Embryonic facial prominence (tissue), 1 donor: ENCODE measurements around the gene TNIK.
"Not testable (repeated sequence)": the region's sequence is repeated elsewhere in the genome, so short reads cannot be mapped to it uniquely, and the experiment has no call there.

Source experiments
- DNase-seq: peaks from one replicate; pipeline ENCODE4 v3.0.0-alpha.2; 2016; ENCODE audit errors: extremely low spot score

The TNIK gene

DNA sequence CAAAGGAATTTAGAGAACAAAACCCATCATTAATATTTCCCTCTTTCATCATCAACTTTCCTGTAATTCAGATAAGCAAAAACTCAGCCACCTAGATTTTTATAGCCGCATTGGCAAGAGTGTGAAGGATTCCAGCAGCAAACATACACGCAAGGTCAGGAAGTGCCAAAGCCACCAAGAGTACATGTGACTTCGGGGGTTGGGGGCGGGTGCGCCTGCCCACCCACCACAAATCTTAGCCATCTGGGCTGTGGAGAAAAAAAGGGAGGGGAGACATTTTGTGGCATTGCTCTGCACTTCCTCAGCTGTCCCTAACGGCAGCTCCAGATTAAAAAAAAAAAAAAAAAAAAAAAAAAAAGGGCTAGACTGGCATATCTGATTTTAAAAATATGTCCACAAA, 148.4 kb downstream of the TNIK start:
- DNase-seq, result no peak

DNA sequence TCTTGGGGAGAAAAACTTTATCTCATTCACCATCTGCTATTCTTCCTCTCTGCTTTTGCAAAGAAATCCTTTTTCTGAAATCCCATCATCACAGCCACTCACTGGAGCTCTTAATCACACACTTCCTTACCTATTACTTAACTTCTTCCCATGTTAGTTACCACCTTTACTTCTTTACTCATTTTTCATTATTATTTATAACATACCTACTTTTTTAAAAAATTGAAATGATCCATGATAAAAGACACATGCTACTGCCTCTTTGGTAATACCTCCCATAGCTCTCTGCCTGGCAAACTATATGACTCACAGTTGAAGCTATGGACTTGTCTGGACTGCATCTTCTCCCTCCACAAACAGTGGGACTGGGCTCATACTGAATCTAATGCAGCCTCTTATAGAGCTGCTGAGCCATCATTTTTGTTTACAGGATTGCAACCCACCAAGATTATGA, 150.3 kb downstream of the TNIK start:
- no peak for DNase-seq

DNA sequence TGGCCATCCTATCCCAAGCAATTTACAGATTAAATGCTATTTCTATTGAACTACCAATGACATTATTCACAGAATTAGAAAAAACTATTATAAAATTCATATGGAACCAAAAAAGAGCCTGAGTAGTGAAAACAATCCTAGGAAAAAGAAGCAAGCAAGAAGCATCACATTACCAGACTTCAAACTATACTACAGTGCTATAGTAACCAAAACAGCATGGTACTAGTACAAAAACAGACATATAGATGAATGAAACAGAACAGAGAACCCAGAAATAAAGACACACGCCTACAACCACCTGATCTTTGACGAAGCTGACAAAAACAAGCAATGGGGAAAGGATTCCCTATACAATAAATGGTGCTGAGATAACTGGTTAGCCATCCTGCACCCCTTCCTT, 152.2 kb downstream of the TNIK start:
- no peak for DNase-seq

DNA sequence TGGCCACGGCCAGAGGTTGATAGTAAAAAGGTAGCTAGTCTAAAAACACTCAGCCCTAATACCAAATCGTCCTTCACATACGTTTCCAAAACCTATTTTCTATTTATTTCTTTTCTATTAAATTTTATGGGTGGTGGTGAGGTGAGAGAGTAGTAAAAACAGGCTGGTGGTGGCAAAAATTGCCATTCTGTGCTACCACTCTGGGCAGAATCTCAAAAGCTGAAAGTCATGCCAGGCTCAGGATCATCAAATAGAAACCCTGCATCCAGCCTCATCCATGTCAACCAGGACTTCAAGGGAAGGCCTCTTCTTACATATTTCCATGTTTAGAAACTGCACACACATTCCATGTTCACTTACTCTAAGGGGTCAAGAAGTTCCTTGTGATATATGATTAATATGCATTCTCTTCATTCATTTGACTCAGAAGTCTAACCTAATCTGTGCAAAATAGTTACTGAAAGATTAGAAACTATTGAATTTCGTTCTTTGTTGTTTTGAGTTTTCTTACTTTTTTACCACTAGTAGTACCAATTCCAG, 153.1 kb downstream of the TNIK start:
- DNase-seq, result no peak

DNA sequence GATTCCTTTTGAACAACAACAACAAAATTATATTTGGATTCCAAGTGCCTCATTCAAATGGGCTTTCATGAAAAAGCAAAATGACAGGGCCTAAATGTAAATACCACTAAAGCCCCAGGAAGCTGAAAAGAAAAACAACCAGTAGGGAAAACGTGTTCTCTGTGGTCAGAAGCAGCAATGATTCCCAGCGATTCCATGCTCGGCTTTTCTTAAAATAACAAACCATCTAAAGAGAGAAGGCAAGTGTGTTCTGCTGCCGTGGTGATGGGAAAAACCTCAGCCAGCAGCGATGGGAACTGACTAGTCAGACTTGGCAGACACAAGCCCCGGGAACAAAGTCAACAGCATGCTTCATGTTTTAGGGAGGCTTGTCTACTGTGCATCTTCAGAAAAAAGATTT, 153.6 kb downstream of the TNIK start:
- no peak for DNase-seq

DNA sequence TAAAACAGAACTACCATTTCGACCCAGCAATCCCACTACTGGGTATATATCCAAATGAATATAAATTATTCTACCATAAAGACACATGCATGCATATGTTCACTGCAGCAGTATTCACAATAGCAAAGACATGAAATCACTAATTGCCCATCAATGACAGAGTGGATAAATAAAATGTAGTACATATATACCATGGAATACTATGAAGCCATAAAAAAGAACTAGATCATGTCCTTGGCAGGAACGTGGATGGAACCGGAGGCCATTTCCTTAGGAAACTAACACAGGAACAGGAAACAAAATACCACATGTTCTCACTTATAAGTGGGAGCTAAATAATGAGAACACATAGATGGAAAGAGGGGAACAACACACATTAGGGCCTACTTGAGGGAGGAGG, 154.4 kb downstream of the TNIK start:
- DNase-seq, result not testable (repeated sequence)

DNA sequence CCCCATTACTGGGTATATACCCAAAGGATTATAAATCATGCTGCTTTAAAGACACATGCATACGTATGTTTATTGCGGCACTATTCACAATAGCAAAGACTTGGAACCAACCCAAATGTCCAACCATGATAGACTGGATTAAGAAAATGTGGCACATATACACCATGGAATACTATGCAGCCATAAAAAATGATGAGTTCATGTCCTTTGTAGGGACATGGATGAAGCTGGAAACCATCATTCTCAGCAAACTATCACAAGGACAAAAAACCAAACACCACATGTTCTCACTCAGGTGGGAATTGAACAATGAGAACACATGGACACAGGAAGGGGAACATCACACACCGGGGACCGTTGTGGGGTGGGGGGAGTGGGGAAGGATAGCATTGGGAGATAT, 155.7 kb downstream of the TNIK start:
- not testable (repeated sequence) for DNase-seq

DNA sequence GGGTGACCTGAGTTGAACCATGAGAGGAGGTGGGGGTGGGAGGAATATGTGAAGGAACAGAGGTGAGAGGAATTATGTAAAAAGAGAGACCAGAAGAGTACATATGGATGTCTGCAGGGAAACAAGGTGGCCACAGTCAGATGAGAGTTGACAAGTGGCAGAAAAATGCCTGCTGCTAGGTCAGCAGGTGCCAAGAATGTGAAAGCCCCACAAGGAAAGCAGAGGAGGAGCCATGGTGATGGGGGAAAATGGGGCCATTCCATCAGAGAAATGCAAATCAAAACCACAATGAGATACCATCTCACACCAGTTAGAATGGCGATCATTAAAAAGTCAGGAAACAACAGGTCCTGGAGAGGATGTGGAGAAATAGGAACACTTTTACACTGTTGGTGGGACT, 156.2 kb downstream of the TNIK start:
- not testable (repeated sequence) for DNase-seq

DNA sequence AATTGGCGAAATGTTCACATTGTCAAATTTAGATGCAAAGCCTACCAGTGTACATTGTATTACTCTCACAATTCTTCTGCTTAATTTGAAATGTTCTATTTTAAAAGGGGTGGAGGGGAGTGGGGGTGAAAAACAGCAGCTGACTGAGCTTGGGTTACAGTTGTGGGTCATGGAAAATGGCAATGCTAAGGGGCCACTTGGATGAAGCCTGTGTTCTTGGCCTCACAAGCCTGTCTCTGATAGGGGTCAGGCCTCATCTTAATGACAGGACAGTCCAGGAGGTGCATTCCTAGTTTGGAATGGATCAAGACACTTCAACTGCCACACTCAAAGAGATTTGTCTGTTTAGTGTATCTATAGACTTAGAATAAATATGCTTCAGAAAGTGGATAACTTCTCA, 158.2 kb downstream of the TNIK start:
- DNase-seq, result no peak

DNA sequence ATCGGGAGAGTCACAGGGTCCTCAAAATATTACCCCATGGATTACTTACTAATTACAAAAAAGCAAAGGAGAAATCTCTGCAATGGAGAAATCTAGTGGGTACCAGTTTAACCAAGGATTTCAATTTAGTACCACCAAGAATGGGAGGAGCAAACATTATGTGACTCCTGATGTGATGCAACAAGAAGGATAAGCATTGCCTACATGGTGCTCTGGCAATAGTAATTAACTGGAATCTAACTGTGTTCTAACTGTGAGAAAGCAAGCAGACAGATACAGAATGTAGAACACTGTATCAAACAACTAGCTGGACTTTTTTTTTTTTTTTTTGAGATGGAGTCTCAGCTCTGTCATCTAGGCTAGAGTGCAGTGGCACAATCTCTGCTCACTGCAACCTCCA, 159.2 kb downstream of the TNIK start:
- DNase-seq, result no peak

DNA sequence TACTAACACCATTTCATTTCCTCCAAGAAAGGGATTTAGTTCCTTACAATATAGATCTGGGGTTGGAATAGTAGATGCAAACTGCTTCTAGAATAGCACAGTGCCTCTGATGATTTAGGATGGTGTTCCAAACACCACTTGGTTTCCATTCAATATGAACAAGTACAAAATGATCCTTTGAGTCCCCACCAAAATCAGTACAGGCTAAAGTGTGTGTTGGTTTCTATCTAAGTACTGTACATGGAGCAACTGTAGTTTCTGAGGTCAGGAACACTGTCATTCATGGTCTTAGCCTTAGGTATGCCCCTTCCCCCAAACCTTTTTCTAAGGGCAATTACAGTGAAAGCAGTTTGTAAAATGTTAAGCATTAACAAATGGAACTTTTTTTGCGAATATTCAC, 162.3 kb downstream of the TNIK start:
- DNase-seq, result no peak

DNA sequence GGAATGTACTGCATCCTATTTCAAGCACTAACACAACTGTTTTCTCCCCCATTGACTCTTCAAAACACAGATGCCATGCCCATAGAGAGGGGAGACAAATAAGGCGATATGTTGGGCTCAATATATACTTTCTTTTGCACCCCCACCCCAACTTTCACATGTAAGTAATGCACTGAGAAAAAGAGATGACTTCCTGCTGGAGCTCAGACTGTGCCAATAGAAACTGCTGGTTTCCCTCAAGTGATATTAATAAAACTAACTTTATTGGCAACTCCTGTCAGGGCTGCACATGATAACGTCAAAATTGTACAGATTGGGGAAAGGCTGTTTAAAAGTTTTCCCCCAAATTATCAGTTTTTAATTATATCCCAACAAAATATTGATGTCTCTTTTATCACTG, 163.0 kb downstream of the TNIK start:
- no peak for DNase-seq

DNA sequence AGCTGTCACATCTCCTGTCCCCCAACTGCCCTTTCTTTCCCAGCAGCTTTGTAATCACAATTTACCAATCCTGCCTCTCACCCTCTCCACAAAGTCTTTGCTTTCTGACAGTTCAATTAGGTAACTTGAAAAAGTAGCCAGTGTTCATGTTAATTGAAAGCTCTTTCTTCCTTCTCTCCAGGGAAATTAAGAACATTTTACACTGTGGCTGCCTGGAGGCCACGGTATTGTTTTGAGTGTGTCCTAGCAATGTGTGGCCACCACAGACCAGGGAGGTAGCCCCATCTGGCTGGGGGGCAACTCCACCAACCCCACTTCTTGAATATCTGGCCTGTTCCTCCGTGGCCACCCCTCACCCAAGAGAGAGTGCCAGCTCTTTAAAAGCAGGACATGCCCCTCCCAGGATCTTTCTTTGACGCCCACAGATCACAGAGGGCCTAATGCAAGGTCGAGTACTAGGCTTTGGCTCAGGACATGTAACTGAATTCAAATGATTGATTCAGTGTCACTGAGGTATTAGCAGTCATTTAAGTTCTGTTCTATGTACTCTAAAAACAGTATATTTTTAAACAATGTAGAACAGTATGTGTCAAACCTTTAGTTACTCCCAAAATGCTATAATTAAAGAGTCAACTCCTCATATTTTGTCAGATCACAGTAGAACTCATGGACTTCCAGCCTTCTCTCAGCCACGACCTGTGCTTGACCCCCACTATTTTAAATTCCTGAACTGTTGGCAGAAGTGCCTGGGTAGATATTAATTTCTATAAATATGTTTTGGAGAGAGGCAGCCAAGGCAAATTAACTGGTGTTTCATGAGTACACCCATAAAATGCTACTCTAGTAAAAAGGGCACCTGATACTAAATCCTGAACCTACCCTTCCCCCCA, 164.5 kb downstream of the TNIK start:
- DNase-seq, result no peak

DNA sequence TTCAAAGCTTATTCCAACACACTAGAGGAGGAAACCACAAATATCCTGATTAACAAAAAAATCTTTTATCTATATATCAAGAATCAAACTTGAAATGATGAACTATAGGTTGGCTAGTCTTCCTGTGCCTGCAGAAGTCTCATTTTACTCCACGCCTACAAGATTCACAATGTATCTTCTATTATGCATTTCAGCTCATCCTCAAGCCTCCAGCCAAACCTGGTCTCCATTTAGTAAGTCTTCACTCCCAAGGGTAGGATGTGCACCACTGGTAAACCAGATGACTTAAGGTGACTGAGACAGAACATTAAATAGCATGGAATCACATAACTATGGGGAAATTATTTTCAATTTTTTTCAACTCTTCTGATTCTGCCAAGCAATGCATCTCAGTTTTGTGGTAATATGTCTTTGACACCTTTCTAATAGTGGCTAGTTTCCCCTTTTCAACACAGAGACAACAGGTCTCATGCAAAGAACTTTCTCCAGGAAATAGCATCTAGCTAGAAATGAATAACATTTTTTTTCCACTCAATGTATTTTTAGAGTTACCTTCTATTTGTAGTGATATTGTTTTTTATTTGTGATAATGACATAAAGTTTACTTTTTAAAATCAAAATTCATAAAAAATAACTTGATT, 166.9 kb downstream of the TNIK start:
- DNase-seq, result no peak

DNA sequence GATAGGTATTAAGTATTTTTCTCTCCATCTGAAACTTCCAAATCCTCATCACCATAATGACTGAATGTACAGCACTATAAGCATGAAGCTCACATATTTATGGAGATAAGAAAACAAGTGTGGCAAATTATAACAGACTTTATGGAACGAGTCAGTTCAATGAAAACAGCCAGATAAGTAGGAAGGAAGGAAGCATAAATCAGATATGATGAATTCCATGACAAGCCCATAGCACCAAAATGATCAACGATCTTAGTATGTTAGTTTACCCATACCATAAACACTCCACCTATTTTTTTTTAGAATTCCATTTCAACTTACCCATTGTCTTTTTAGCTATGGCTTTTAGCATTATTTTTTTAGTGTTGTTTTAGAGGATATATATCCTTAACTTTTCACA, 169.5 kb downstream of the TNIK start:
- no peak for DNase-seq

DNA sequence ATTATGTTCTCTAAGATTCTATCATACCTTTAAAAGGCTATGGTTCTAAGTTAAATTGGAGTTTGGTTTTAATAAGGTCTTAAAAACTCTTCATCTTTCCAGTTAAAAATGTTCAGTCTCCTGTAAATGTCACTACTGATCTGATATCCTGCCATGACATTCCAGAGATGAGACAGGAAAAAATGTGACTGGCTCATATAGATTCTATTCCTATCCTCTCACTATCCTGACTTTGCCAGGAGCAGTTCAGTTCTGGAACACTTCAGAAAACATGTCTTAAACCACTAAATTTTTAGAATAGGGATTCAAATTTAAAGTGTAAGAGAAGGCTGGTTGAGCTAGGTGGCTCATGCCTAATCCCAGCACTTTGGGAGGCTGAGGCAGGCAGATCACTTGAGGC, 170.9 kb downstream of the TNIK start:
- DNase-seq, result no peak

DNA sequence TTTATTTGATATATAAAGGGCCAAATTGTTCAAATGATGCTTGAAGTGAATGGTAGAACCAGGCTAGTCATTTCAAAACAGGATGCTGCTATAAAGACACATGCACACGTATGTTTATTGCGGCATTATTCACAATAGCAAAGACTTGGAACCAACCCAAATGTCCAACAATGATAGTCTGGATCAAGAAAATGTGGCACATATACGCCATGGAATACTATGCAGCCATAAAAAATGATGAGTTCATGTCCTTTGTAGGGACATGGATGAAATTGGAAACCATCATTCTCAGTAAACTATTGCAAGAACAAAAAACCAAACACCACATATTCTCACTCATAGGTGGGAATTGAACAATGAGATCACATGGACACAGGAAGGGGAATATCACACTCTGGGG, 172.4 kb downstream of the TNIK start:
- DNase-seq, result not testable (repeated sequence)

DNA sequence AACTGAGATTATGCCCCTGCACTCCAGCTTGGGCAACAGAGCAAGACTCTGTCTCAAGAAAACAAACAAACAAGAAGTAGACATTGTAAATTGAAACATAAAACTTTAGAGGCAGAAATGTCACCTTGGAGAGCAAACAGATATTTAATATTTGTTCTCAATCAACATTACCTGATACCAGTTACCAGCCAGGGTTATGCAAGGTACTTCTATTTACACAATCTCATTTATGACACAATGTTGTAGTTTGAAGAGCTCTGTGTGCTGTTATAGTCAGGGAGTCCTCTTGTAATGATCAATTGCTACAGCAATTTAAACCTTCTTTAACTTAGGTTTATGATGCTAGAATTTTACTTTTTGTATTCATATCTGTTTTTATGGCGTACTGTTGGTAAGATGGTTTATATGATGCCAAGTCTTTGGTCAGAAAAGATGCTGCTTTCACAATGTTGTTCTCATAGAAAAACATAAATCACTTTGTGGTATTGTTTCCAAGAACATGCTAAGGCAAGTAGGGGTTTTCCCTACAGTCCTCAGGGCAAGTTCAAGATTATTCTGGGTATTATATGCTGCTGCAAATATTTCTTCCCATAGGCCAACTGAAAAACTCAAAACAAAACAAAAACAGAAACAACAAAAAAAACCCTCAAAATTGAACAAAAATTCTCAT, 173.5 kb downstream of the TNIK start:
- no peak for DNase-seq

DNA sequence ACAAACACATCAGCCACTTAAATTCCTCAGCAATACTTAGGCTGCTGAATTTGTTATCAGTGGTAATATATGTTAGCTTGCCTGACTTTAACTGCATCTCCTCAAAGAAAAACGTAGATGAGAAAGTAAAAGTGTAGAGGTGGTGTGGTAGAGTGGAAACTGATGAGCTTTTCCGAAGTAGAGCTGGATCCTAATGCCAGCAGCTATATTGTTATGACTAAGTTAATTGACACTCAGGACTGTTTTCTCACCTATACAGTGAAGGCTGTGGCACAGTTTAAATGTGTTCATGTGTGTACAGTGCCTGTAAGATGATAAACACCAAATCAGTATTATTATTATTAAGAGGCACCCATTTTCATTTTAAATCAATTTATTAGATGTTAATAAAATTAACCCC, 174.9 kb downstream of the TNIK start:
- no peak for DNase-seq

DNA sequence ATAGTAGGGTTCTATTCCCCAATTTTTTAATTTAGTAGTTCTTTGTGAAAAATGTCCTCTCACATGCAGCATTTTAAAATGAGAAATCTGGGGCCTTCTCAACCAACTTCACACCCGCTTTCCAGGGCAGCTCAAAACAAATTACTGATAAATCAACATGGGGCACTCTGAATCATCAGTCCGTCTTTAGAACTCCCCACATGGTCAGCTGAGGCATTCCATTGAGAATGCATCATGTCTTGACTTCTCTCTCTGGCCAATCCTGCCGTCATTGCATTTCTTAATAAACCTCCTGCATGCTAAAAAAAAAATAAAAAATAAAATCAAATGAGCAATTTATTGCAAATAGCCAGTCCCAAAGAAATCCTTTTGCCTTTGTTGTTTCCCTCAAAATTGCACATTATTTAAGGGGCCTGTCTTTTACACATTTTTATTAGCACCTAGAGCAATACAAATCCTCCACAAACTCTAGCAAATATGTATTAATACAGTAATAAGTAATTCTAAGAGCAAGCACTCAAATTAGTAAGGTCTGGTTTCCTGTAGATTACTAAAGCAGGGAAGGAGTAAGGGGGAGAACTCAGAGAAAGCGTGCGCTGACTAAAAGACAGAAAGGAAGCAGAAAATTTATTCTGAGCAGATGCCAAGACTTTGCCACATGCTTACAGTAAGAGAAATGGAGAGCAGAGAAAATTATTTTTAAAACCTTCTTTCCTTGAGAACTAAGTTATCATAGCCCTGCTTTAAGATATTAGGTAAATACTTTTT, 175.7 kb downstream of the TNIK start:
- no peak for DNase-seq

DNA sequence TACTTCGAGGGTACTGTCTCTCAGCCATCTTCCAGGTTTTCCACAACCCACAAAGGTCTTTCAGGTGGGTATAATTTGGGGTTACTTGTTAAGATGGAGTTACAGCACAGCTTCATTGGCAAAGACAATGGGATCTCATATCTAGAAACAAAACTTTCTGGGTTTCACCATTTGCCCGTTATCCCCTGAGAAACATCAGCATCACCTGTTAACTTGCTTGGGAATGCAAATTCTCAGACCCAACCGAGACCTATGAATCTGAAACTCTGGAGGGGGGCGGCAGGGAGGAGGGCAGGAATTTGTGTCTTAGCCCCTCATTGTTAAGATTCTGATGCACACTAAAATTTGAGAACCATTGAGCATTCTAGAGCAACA, 176.4 kb downstream of the TNIK start:
- DNase-seq, result no peak
